HG03045 (cell line): ENCODE data around the gene CTAGE15.

Source experiments
- ATAC-seq: cut with Tn5 transposase; IDR thresholded peaks from one replicate; pipeline ENCODE4 v1.9.1; 2021; ENCODE audit warnings: mild to moderate bottlenecking, moderate library complexity; ENCODE audit not compliant: unreplicated experiment

The CTAGE15 gene

DNA sequence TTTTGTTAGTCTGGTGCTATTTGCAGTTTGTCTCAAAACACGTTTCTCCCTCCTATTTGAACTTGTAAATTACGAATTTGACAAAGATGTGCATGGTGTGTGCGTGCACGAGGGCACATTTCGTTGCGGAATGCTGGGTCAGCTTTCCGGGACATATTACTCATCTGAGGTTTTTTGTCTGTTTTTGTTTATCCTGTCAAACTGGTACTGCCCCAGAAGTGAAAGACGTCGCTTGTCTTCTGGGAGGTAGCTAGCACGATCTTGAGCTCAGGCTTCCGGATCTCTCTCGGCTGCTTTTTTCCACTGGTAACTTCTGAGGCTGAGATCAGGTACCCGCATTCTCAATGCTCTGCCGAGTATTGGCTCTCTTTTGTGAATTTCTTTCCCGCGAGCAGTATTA, 49.6 kb downstream of the CTAGE15 start:
- peak; percentile 36 for ATAC-seq

- peak; percentile 24 for ATAC-seq
These were observed 50.5 kb downstream of the CTAGE15 start for GRCh38 chr7:143622130-143622529.
